Activated T-cell treated with anti-CD3 and anti-CD28 coated beads, Interleukin-2, amount 50 U/mL, for 48 hours (primary cell): ENCODE measurements around the gene MLXIPL.
"Not testable (repeated sequence)": the region's sequence is repeated elsewhere in the genome, so short reads cannot be mapped to it uniquely, and the experiment has no call there.

Experiments
- DNase-seq, 2 experiments: peaks; one replicate each; pipeline ENCODE4 v3.0.0-alpha.2; 2020

MLXIPL gene

DNA sequence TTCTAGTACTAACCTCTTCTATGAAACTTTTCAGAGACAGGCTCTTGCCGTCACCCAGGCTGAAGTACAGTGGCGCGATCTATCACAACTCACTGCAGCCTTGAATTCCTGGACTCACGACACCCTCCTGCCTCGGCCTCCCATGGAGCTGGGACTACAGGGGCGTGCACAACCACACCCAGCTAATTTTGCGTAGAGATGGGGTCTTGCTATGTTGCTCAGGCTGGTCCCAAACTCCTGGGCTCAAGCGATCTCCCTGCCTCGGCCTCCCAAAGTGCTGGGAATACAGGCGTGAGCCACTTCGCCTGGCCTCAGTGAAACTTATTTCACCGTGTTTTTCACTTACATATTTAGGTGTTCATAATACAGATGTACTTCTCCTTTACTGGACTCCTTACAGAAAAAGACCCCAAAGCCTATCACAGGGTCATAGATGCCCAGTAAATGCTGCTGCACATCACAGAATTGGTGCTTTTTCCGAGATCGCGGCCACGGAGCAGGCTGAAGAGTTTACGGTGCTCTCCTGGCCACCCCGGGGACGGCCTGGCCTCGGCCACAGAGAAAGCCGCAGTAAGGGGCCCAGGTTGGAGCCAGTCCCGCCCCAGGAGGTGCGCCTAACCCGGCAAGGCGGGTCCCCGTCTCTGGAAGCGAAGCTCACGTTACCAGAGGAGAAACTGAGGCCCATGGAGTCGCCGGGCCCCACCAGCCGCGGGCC, 46.5 kb downstream of the MLXIPL start:
- peak in 1 of 2 experiments; percentile 32 for DNase-seq

DNA sequence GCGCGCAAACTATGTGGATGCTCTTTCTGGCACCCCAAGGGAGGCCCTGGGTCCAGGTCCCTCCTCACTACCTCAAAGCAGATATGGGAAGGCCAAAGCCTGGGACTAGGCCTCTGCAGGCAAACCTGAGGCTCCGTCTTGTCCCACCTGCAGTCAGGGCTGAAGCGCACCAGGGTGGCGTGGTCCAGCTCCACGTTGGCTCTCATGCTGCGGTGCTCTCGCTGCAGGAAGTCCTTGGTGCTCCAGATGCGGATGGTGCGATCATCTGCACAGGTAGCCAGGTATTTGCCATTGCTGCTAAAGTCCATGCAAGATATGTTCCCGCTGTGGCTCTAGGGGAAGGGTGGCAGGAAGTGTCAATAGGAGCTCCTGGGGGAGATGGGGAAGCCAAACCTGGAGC, 50.5 kb downstream of the MLXIPL start:
- DNase-seq: no peak

DNA sequence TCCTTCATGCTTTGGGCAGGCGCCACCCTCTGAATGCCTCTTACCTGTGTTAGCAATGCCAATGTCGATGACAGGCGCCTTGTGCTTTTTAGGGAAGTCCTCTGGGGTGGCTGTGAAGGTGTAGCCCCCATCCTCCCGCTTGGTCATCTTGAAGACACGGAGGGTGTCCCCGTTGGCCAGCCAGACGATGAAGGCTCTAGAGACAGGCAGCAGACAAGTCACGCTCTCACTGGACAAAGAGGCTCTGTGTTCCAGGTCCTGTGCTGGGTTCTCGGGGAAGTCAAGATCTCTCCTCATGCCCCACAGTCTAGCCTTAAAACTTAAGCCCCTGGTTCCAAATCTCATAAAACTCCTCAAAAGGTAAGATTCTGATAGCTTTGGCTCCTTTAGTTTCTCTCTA, 51.0 kb downstream of the MLXIPL start:
- DNase-seq: no peak

DNA sequence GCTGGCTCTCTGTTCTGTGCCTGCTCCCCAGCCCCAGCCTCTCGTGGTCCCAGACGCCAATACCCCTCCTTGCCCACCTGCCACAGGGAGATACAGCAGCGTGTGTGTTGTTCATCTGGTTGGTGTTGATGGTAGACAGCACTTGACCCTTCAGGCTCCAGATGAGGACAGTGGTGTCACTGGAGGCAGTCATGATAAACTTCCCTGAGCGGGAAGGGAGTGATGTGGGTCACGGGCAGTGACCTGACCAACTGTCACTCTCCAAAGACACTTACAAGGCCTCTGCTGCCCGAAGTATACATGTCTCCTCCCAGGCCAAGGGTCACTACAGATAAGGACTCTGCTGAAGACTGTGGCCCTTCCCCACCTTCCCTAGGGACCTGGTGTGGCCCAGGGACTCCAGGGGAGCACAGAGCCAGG, 51.5 kb downstream of the MLXIPL start:
- no peak for DNase-seq

DNA sequence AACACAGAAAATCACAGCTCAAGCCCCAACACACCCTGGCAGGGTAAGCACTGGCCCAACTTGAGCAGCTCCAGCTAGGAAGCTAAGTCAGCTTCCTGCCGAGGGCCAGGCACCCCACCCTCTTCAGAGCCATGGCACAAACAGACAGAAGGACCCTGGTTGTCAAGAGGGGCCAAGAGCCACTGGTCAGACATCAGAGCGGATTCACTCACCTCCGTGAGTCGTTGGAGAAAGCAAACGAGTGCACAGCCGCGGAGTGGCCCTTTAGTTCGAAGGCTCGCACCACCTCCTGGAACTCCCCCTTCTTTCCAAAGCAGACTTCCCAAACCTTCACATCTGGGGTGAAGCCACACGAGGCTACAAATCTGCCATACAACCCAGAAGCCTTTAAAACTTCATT, 53.3 kb downstream of the MLXIPL start:
- DNase-seq: no peak

DNA sequence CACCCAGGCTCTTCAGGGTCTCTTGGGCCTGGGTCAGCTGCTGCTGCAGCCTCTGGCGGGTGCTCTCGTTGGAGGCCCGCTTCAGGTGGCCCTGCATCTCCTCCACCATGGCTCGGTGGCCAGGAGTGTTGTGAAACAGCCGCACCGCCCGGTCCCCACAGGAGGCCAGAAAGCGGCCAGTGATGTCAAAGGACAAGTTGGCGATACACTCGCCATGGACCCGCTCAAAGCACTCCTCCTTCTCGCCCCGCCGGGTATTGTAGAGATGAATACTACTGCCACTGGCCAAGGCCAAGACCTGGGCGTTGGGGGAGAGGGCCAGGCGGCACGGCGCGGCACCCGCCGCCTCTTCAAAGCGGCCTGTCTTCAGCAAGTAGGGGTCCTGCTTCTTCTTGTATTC, 53.8 kb downstream of the MLXIPL start:
- no peak for DNase-seq

DNA sequence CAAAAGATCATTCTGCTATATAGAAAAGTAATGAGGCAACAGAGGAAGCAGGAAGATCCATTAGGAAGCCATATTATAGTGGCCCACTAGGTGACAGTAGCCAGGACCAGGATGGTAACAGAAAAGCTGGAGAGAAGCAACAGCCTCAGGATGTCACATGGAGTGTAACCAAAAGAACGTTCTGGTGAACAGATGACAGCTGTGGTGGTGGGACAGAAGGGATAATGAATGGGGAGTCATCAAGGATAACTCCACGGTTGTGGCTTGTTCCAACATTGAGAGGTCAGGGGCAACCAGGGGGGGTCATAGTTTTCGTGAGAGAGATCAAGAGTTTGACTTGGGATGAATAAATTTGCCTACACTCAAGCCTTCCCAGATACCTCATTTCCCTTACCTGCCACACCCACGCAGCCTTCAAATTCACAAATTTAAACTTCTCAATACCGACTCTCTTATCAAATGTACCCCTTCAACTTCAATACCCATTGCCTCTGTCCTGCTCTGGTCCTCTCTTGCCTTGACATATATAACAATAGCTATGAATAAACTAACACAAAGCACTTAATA, 55.2 kb downstream of the MLXIPL start:
- no peak for DNase-seq

DNA sequence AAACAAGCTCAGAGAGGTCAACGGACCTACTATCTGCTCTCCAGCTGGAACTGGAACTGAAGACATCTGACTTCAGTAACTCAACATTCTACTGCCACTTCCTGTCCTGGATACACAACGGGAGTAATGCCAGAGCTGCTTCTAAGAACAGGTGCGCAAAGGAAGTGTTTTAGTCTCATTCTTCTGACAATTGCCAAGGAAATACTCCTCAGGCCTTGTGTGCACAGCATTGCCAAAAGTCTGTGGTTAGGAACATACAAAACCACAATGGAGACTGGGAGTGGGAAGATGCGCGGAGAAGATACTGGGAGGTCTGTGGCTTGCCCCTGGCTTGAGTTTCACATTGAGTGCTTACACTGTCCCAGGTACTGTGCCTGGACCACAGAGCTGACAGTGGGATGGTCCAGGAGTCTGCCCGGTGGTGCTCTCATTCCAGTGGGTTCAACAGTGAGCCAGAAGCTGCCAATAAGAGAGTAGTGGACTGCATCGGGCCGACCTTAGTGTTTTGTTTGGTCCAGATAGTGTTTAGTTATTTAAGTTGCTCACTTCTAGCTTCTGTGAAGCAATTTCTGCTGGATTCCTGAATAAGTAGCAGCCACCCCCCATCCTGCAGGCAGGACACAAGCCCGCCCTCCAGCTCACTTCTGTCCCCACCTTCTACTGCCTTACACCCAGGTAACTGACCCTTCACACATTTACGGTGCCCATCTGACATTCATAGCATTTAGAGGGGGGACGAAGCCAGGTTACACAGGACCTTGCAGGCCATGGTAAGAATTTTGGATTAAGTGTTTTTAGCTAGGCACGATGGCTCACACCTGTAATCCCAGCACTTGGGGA, 56.3 kb downstream of the MLXIPL start:
- no peak for DNase-seq

DNA sequence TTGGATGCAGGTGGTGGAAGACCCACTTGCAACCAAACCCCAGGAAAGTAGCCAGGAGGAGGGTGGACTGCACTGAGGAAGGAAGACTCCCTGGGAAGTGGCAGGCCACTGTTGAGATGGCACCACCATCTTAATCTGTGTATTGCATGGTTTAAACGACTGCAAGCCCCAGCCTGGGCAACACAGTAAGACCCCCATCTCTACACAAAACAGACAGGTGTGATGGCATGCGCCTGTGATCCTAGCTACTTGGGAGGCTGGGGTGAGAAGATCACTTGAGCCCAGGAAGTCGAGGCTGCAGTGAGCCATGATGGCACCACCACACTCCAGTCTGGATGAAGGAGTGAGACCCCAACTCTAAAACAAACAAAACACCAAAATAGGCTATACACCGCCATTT, 57.2 kb downstream of the MLXIPL start:
- no peak for DNase-seq

DNA sequence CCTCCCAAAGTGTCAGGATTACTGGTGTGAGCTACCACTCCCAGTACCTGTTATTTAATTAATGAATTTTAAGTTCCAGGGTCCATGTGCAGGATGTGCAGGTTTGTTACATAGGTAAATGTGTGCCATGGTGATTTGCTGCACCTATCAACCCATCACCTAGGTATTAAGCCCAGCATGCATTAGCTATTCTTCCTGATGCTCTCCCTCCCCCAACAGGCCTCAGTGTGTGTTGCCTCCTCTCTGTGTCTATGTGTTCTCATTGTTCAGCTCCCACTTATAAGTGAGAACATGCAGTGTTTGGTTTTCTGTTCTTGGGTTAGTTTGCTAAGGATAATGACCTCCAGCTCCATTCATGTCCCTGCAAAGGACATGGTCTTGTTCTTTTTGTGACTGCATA, 57.9 kb downstream of the MLXIPL start:
- DNase-seq: not testable (repeated sequence)

DNA sequence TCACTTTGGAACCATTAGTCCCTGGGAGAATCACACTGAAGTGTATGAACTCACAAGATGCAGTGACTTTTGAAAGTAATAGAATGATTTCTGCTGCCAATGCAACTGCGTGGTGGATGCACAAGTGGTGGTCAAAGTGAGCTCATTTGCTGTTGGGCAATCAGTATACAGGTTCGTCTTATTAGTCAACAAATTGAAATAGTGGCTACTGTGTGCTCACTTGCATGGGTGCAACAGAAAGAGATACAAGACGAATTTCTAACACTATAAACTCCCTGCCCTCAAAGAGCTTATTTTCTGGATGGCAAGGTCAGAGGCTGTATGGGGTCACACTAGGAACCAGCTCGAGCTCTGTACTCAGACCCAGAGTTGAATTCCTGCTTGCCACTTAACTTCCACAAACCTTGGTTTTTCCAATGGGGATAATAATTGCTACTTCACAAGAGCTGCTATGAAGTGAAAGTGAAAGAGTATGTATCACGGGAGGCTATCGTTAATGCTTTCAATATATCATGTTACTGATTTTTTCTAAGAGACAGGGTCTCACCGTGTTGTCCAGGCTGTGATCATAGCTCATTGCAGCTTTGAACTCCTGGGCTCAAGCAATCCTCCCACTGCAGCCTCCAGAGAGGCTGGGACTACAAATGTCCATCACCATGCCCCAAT, 58.5 kb downstream of the MLXIPL start:
- no peak for DNase-seq

DNA sequence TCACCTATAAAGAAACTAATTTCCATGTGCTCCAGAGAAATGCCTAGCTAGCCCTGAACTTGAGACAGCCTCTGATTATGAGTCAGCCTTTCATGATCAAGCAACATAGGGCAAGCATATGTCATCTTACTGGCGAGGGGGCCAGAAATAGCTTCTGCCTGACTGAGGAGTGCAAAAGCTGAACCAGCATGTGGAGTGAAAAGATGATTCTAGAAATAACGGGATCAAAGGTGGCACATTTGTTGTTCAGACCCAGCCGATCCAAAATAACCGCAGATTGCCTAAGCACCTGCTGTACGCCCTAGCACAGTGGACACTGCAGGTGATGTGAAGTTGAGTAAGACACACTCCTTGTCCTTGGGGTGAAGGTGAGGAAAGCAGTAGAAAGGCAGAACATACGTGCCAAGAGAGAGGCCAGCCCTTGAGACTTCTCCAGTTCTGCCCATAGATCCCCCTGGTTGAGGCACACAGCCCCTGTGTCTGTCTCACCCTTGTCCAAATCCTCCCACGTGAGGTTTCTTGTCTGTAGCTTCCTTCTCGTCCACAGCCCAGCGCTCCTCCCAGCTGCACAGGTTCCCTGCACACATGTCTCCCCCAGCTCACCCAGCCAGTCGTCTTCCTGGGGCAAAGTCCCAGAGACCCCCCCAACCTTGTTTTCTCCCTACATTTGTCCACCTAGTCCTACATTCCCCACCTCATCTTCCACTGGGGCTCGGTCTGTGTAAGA, 64.0 kb downstream of the MLXIPL start:
- DNase-seq: peak; percentile 31 to 37

DNA sequence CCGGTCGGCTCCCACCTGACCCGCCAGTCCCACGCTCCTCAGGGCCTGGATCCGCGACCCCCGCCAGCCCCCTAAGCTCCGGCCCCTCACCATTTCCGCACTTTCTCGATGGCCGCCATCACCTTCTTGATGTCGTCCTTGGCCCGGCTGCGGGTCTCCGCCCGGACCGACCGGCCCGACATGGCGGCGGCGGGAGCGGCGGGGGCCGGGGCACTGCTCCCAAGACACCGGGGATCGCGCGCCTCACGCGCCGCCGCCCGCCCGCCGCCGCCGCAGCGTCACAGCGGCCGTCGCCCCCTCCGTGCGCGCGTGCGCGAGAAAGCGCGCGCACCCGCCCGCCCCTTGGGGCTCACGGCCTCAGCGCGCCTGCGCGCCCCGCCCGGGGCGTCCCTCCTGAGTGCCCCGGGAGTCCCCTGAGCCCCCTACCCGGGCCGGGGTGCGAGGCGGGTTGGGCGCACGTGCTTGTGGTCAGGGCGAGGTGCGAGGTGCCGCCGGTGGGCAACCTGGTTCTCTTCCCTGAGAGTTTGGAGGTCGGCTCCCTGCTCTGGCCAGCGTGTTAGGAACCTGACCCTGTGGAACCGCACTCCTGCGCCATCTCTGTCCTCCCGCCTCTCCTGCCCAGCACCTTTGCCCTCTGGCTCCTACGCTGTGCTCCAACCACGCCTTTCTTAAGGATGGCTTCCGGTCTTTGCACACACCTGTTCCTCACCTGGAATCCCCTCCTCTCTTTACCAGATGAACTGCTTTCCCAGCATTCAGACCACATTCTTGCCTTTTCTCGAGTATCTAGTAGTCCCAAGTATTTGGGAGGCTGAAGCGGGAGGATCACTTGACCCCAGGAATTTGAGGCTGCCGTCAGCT, 66.7 kb downstream of the MLXIPL start, which contains the start of gene BCL7B:
Gene BCL7B, minus strand, starts transcription at position 294 of the 861 bp plus-strand sequence. Its CDS starts 112 bp downstream, at position 182.
- DNase-seq: peak; percentile 86 to 88

DNA sequence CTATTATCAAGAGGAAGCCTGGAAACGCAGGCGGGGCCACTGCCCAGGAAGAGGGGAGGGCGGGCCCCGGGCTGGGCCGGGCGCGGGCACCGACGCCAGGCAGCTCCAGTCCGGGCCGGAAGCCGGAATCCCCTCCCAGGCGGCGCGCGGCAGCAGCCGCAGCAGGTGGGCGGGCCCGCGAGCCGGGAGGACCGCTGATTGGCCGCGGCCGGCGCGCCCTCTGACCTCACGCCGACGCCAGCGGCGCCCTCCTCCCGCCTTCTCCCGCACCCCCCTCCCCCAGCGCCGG, 67.3 kb downstream of the MLXIPL start:
- peak; percentile 88 to 94 for DNase-seq

DNA sequence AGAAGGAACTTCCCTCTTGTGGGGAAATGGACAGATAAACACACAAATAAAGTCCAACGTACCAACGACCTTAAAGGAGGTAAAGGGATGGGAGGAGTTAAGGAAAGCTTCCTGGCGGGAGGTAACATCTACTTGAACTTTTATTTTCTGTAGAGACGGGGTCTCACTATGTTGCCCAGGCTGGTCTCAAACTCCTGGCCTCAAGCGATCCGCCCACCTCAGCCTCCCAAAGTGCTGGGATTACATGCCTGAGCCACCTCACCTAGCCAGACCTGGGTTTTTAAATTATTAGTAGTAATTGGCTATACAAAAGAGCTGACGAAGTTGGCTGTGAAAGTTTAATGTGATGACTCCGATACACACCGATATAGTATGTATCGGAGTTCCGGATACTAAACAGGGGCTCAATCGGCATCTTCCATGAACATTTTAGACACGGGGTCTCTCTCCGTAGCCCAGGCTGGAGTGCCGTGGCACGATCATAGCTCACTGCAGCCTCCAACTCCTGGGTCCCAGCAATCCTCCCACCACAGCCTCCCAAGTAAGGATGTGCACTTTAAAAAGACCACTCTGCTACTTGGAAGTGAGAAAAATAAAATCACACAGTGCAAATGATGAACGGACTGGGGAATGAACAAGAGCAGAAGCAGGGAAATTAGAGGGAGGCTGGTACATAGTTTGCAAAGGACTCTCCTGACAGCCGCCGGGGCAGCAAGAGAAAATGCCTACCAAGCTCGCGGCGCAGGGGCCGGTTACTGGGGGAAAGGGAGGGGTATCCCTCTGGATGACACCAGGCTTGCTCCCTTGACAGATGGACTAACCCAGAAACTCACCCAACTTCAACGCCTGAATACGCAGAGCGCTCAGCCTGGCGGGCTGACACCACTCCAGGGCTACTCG, 67.9 kb downstream of the MLXIPL start:
- no peak for DNase-seq

DNA sequence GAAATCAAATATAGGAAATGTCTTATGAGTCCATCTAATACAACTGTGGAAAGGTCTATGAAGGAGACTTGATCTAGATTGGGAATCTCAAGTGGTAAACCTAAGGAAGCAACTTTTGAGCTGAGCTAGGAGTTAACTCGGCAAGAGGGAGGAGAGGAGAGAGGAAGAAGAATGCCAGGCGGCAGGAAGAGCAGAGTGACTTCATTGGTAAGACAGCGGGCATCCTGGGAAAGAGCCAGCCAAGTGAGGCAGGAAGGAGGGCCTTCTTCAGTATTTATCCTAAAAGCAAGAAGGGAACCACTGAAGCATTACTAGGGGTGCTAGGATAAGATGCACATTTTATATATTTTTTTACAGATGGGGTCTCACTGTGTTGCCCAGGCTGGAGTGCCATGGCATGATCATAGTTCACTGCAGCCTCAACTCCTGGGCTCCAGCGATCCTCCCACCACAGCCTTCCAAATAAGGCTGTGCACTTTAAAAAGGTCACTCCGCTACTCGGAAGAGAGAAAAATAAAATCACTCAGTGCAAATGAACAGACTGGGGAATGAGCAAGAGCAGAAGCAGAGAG, 68.8 kb downstream of the MLXIPL start:
- no peak for DNase-seq

DNA sequence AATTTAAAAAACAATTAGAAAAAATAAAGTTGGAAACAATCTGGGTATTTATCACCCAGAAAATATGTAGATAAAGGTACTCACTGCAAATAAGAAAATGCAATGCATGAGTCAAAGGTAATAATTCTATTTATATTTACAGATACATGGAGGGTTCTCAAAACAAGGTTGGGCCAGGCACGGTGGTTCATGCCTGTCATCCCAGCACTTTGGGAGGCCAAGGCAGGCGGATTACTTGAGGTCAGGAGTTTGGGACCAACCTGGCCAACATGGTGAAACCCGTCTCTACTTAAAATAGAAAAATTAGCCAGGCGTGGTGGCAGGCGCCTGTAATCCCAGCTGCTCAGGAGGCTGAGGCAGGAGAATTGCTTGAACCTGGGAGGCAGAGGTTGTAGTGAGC, 74.2 kb downstream of the MLXIPL start:
- DNase-seq: not testable (repeated sequence)

DNA sequence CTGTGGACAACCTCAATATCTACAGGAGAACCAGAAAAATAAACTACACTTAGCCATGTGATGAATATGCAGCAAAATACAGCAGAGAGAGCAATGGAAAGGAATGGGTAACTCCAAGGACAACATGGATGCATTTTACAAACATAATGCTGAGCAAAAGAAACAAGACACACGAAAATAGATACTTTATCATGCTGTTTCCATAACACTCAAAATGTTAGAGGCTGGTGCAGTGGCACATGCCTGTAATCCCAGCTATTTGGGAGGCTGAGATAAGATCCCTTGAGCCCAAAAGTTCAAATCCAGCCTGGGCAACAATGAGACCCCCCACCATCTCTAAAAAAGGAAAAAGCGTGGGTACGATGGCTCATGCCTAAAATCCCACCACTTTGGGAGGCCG, 75.1 kb downstream of the MLXIPL start:
- no peak for DNase-seq

DNA sequence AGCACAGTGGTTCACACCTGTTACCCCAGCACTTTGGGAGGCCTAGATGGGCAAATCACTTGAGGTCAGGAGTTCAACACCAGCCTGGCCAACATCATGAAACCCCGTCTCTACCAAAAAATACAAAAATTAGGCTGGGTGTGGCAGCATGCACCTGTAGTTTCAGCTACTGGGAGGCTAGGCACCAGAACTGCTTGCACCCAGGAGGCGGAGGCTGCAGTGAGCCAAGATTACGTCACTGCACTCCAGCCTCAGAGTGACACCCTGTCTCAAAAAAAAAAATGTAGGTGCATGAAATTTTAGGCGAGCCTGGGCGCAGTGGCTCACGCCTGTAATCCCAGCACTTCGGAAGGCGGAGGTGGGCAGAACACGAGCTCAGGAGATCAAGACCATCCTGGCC, 76.5 kb downstream of the MLXIPL start:
- no peak for DNase-seq

DNA sequence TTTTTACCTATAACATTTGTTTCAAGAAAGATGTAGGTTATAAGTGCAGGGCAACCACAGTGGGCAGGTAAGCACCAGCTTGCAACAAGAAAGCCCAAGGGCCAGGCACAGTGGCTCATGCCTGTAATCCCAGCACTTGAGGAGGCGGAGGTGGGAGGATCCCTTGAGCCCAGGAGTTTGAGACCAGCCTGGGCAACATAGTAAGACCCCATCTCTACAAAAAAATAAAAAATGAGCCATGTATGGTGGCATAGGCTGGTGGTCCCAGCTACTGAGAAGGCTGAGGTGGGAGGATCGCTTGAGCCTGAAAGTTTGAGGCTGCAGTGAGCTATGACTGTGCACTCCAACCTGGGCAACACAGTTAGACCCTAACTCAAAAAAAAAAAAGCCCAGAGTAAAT, 79.6 kb downstream of the MLXIPL start:
- no peak for DNase-seq
